Fibroblast of mammary gland (primary cell): ENCODE measurements around the gene PCP2.
A peak's percentile ranks its signal among the peaks of the same experiment; 100 is the strongest.

Source experiments
- DNase-seq: peaks from one replicate; pipeline ENCODE4 v3.0.0-alpha.2; 2010; ENCODE audit warnings: low read depth
- H3K4me3 ChIP-seq: 2 replicates; pipeline ENCODE4 v1.5.1; 2011; ENCODE audit warnings: low read depth, mild to moderate bottlenecking, low read length, moderate library complexity; ENCODE audit not compliant: control insufficient read depth
- TF ChIP-seq, protein P1 (sequence below): conservative IDR thresholded peaks from 2 replicates; pipeline ENCODE4 v1.5.1; 2011; ENCODE audit warnings: low read depth, low read length, inconsistent platforms; ENCODE audit not compliant: control insufficient read depth, insufficient read depth

PCP2 gene

GRCh38 chr19:7677669-7678311 is 44.3 kb upstream of the PCP2 start:
- TF ChIP-seq, protein P1, sequence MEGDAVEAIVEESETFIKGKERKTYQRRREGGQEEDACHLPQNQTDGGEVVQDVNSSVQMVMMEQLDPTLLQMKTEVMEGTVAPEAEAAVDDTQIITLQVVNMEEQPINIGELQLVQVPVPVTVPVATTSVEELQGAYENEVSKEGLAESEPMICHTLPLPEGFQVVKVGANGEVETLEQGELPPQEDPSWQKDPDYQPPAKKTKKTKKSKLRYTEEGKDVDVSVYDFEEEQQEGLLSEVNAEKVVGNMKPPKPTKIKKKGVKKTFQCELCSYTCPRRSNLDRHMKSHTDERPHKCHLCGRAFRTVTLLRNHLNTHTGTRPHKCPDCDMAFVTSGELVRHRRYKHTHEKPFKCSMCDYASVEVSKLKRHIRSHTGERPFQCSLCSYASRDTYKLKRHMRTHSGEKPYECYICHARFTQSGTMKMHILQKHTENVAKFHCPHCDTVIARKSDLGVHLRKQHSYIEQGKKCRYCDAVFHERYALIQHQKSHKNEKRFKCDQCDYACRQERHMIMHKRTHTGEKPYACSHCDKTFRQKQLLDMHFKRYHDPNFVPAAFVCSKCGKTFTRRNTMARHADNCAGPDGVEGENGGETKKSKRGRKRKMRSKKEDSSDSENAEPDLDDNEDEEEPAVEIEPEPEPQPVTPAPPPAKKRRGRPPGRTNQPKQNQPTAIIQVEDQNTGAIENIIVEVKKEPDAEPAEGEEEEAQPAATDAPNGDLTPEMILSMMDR: no peak
- H3K4me3 ChIP-seq: no peak overlapping the region
- no peak for DNase-seq

- H3K4me3 ChIP-seq: no peak within 1 kb of the TSS
- TF ChIP-seq, protein P1: no peak
- DNase-seq: no peak
These were observed 43.3 kb upstream of the PCP2 start, which contains the start of gene MCEMP1 for GRCh38 chr19:7676854-7677253. TSS of gene MCEMP1 (plus strand) at chr19:7677090. CDS start at chr19:7677121, 31 bp downstream.

GRCh38 chr19:7676376-7676775 is 42.9 kb upstream of the PCP2 start:
- no peak overlapping the region for H3K4me3 ChIP-seq
- no peak for DNase-seq
- TF ChIP-seq, protein P1: no peak

- no peak overlapping the region for H3K4me3 ChIP-seq
- TF ChIP-seq, protein P1: no peak
- DNase-seq: peak; percentile 84
These were observed 40.8 kb upstream of the PCP2 start for GRCh38 chr19:7674010-7675005.

- DNase-seq: no peak
- H3K4me3 ChIP-seq: no peak overlapping the region
- TF ChIP-seq, protein P1: no peak
These were observed 39.0 kb upstream of the PCP2 start for GRCh38 chr19:7672522-7672921.

DNA sequence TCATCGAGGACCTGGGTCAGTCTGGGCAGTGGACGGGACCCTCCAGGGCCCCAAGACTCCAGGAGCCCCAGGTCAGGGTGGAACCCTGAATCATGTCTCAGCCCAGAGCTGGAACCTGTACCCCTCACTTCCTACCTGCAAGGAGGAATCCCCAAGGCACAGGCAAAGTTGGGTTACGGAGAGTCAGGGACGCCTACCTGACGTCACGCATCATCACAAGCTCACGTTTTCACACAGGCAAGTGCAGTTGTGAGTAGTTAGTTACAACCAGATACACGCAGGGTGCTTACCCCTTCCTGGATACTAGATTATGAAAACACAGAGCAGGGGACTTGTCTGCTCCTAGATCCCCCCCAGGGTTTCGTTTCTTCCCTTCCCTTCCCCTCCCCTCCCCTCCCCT is 37.3 kb upstream of the PCP2 start:
- no peak for DNase-seq
- no peak overlapping the region for H3K4me3 ChIP-seq
- TF ChIP-seq, protein P1: no peak
